CD4-positive, alpha-beta T cell treated with Interleukin-10 for 1 hour (primary cell): ENCODE results near the gene CDKN2B.
A peak's percentile ranks its signal among the peaks of the same experiment; 100 is the strongest.

Experiments
- DNase-seq: peaks from one replicate; pipeline ENCODE4 v3.0.0-alpha.2; 2020

CDKN2B gene

DNA sequence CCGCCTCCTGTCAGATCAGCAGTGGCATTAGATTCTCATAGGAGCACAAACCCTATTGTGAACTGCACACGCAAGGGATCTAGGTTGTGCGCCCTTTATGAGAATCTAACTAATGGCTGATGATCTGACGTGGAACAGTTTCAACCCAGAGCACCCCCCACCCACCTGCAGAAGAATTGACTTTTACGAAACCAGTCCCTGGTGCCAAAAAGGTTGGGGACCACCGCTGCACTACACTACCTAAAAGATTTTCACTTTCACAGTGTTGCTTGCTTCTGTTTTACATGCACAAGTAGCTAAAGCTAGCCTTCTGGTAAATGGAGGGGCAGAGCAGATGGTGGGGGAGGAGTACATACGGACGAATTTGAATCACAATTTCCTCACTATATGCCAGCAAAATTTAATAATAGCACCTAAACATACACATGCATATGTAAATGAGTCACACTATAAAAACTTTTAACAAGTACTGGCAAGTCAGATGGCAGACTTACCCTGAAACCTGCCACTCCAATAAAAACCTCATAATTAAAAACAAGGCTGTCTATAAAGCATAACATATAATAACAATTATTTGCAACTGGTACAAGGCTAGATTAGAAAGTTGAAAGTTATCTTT lies 24.0 kb upstream of the CDKN2B start:
- DNase-seq, result no peak

DNA sequence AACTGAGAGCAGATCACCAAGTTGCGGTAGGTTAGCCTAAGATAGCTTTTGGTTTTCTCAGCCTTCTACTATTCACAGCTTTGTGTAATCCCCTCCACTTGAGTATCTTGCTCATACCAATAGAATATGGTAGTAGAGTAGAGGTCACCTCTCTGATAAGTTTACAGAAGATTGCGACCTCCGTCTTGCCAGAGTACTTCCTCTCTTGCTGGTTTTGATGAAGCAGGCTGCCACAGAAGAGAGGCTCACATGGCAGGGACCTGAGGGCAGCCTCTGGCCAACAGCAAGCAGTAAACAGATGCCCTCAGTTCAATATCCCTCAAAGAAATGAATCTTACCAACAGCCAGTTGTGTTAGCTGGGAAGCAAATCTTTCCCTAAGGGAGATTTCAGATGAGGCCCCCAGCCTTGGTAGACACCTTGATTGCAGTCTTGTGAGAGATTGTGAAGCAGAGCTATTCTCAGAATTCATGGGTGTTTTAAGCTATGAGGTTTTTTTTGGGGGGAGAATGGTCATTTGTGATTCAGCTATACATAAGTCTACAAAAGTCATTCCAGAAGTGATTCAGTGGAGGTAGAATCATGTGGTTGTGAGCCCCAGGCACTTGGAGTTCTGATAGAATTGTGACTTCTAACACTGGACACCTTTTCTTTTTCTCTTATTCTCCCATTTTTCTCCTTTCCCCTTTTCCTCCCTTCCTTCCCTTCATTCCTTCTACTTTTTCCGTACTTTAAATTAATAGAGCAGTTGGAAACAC lies 22.7 kb upstream of the CDKN2B start:
- DNase-seq, result no peak

- DNase-seq, result no peak
Observed at GRCh38 chr9:22030101-22030598, 21.0 kb upstream of the CDKN2B start.

DNA sequence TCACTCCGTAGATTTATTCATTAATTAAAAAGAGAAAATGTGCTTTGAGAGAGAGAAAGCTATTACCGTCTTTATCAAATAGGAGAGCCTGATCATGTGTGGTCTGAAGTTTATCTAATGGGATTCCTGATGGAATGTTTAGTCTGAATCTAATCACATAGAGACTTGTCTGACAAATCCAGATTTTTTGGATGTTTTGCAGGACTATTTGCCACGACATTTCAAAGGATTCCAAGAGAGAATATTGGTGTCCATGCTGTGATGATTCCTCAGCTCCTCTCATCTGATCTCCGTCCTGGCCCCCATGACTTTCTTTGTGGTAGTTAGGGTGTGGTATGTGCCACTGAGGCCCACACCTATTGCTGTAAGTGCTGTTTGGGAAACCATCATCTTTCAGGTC lies 20.1 kb upstream of the CDKN2B start:
- no peak for DNase-seq

GRCh38 chr9:22028394-22028793 lies 19.3 kb upstream of the CDKN2B start:
- DNase-seq, result no peak

DNA sequence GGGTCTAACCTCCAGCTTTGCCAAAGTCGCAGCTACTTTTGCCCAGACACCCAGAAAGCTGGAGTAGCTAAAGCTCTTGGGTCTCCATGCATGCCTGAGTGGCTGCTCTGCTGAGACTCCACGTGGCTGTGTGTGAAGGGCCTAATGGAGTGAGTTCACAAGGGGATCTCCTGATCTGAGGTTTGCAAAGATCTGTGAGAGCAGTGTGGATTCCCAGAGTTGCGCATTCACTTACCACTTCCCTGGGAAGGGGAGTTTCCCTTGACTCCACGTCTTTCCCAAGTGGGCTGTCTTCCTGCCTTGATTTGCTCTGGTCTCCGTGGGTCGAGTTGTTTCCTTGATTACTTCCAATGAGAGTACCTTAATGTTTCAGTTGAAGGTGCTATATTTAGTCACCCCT lies 17.6 kb upstream of the CDKN2B start:
- DNase-seq, result no peak

GRCh38 chr9:22022396-22022795 lies 13.3 kb upstream of the CDKN2B start:
- no peak for DNase-seq

DNA sequence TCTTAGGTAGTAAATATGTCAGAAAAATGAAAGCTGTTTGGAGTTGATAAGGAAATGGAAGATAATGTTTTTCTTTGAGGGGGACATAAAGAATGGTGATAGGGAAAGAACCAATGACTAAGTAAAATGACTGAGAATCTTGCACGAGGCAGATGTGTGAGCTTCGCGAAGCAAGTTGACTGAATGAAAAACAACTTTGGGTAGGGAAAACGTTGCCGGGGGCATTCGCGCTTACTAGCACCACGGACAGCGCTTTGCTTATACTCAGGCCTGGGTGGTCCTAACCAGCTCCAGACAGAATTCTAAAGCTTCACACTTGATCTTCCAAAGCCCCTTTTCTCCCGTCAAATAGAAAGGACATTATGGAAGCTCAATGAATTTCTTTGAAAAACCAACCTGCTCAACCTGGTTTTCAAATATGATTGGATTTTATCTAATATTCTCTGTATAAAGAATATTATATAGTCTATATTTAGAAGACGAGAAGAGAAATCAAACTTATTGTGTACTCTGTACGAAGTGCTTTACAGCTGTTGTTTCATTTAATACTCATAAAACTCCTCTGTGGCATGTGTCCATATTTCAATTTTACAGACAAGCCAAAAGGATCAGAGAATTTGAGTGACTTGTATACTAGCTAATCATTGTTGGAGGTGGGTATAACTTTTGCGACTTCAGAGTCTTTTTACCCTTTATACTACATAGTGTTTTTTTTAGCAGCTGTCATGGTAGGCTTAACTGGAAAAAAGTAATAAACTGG lies 1.9 kb upstream of the CDKN2B start:
- DNase-seq, result no peak

DNA sequence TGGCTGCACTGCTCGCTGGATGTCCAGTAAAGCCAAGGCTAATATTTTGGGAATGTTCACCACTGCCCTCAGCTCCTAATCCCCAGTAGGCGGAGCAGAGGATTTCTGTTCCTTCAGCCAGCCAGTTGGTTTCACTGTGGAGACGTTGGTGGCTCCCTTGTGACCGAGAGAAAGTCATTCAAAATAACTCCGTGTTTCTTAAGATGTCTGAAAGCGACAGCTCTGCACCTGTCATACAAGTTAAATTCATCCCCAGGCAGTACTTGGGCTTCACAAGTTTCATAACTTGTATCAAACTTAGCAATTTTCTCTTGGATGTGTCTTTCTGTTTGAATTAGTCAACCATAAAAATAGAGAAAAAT lies 382 bp upstream of the CDKN2B start:
- no peak for DNase-seq

- no peak for DNase-seq
Observed at GRCh38 chr9:22008384-22008716, 755 bp downstream of the CDKN2B start.

DNA sequence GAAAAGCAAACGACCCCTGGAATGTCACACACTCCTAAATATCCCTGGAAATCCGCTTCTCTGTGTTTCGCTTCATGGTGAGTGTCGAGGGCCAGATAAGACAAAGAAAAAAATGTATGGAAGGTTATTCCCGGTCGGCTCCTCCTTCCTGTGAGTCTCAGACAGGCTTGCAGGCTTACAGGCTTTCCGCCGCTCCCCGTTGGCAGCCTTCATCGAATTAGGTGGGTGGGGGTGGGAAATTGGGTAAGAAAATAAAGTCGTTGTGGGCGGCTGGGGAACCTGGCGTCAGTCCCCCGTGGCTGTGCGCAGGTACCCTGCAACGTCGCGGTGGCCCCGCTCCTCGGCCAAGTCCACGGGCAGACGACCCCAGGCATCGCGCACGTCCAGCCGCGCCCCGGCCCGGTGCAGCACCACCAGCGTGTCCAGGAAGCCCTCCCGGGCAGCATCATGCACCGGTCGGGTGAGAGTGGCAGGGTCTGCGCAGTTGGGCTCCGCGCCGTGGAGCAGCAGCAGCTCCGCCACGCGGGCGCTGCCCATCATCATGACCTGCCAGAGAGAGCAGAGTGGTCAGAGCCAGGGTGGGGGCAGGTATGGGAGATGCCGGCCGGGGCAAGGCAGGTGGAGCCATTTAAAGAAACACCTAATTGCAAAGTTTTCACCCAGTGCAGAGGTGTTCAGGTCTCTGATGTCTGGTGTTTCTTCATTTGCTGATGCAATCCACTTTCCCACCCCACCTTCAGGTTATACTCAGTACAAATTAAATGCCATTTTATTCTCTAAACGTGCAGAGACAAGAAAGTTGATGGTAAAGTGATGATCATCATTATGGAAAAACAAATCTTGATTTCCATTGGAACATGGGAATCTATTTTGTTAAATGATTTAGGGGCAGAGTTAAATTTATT lies 3.2 kb downstream of the CDKN2B start:
- no peak for DNase-seq

DNA sequence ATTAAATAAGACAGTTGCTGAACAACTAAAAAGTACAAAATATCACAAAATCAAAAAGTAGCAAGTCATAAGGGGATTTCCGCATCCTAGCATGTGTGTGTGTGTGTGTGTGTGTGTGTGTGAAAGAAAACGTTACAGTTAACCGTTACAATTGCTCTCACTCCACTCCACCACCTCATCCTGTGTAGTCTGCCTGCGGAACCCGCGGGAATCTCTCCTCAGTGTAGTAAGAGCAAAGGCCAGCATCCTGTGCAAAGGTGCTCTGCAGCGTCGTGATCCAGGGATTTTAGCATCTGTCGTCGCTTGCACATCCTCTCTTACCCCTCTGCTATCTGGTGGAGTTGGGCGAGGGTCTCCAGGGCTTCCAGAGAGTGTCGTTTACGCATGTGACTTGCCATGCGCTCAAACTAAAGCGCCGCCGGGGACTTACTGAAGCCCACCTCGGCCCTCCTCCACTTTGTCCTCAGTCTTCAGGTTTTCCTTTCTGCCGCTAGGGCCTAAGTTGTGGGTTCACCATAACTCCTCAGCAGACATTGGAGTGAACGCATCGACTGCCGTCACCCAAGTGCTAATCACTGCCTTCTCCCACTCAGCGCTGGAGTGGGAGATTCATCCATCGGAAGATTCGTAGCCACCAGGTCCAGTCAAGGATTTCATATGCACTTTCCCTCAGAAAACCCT lies 3.9 kb downstream of the CDKN2B start:
- peak; percentile 43 for DNase-seq

GRCh38 chr9:22002038-22002437 lies 7.1 kb downstream of the CDKN2B start:
- DNase-seq, result no peak

DNA sequence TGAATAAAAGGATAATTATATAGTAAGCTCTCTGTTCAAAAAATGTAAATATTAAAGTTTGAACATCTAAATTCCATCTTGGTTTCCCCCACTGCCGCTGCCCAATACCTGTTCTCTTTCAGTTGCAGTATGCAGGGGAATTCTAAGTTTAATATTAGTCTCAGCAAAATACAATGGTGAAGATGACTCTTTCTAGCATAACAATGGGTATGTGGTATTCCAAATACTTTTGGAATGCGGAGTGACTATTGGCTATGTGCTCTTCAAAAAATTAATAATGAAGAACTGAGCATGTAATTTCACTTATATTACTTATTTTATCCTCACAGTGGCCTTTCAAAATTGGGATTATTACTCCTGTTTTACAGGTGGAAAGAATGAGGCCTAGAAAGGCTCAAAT lies 11.1 kb downstream of the CDKN2B start:
- no peak for DNase-seq

GRCh38 chr9:21997480-21997879 lies 11.6 kb downstream of the CDKN2B start:
- no peak for DNase-seq

GRCh38 chr9:21996858-21997257 lies 12.2 kb downstream of the CDKN2B start:
- DNase-seq, result no peak

GRCh38 chr9:21996438-21996837 lies 12.7 kb downstream of the CDKN2B start:
- DNase-seq, result no peak

DNA sequence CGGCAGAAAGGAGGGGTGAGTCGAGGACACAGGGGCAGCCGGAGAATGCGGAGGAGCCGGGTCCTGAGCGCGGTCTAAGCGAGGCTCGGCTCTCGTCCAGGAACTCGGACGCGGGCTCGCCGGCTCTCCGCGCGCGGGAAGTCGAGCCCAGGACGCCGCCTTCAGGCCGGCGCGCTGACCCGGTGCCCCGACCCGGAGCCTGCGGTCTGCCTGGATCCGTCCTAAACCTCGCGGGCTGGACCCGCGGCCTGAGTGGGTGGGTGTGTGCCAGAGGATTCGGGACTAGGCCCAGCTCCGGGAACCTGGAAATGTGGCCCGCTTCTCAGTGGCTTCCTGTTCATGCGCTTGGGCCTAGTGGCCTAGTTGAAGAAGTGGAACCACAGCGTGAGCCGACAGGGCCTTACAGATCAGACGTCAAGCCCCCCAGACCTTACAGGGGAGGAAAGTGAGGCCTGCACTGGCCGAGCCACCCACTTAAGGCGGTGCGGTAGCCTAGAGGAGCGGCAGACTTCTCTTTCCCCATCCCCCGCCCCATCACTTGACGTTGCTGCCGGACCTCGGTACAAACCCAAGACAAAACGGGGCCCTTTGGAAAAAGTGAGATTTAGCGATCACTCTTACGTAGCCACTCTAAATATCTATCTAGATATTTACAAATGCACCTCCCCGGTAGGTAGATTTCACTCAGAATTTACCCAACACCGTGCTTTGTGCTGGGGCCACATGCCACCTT lies 13.3 kb downstream of the CDKN2B start:
- DNase-seq, result peak; percentile 30

- peak; percentile 88 for DNase-seq
Observed at GRCh38 chr9:21995006-21995665, 14.0 kb downstream of the CDKN2B start.

DNA sequence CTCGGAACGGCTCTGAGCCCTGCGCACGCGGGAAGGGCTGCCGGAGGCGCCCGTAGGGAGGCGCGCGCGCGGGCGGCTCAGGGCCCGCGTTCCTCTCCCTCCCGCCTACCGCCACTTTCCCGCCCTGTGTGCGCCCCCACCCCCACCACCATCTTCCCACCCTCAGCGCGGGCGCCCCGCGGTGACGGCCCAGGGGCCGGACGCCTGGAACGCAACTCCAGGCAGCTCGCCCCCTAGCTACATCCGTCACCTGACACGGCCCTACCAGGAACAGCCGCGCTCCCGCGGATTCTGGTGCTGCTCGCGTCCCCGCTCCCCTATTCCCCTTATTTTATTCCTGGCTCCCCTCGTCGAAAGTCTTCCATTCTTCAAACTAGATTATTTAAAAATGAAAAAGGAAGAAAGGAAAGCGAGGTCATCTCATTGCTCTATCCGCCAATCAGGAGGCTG lies 14.5 kb downstream of the CDKN2B start, which contains the start of gene CDKN2B-AS1:
Gene CDKN2B-AS1, plus strand, starts transcription at position 236 of the 450 bp plus-strand sequence.
- peak; percentile 63 for DNase-seq
